ENCODE measurements around the gene RSPH3. TPM values are rescaled to one million over a fixed set of nuclear protein-coding genes. Genes with fewer than 3 reads are reported as not detected.
"Not testable (repeated sequence)": the region's sequence is repeated elsewhere in the genome, so short reads cannot be mapped to it uniquely, and the experiment has no call there.

The RSPH3 gene
- total RNA-seq, 2 donors from 2014 or later: 4.7 to 7.8 TPM

DNA sequence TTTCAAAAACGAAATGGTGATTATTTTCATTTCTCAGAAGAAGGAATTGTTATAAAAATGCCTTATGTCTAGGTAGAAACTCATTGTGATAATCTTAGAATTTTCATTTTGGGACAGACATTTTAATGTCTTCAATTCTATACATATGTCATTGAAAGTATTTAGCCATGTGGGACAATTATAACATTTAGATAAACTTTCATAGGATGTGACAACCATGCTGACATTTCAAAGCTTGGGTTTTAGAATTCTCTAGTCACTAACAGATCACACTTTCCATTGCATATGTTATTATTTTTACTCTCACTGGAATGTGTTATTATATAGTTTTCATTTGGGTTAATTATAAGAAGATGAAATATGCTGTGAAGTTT is 39.9 kb upstream of the RSPH3 start:
- Histone ChIP-seq H3K9me3 (no peaks in the 10 kb centered on the region), H3K27me3 (replicated peaks; ENCODE audit: insufficient read depth) (no peaks in the 10 kb centered on the region), H3K4me3 (no peak overlapping the region), H3K4me1 (ENCODE audit: control insufficient read depth in 1 of 2, low read depth in 2 of 2) (peaks cover 4 to 16% of the 10 kb centered on the region in 2 donors), H3K27ac (peak overlapping the region in 1 of 2 donors; percentile 32), H3K36me3 (no peaks in the 10 kb centered on the region)
- DNase-seq (ENCODE audit: low spot score): no peak
- TF ChIP-seq, protein P1, sequence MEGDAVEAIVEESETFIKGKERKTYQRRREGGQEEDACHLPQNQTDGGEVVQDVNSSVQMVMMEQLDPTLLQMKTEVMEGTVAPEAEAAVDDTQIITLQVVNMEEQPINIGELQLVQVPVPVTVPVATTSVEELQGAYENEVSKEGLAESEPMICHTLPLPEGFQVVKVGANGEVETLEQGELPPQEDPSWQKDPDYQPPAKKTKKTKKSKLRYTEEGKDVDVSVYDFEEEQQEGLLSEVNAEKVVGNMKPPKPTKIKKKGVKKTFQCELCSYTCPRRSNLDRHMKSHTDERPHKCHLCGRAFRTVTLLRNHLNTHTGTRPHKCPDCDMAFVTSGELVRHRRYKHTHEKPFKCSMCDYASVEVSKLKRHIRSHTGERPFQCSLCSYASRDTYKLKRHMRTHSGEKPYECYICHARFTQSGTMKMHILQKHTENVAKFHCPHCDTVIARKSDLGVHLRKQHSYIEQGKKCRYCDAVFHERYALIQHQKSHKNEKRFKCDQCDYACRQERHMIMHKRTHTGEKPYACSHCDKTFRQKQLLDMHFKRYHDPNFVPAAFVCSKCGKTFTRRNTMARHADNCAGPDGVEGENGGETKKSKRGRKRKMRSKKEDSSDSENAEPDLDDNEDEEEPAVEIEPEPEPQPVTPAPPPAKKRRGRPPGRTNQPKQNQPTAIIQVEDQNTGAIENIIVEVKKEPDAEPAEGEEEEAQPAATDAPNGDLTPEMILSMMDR (IDR thresholded peaks at IDR 0.05): no peak
- ATAC-seq (ENCODE audit: insufficient number of reproducible peaks, low FRiP score, low read depth): no peak

DNA sequence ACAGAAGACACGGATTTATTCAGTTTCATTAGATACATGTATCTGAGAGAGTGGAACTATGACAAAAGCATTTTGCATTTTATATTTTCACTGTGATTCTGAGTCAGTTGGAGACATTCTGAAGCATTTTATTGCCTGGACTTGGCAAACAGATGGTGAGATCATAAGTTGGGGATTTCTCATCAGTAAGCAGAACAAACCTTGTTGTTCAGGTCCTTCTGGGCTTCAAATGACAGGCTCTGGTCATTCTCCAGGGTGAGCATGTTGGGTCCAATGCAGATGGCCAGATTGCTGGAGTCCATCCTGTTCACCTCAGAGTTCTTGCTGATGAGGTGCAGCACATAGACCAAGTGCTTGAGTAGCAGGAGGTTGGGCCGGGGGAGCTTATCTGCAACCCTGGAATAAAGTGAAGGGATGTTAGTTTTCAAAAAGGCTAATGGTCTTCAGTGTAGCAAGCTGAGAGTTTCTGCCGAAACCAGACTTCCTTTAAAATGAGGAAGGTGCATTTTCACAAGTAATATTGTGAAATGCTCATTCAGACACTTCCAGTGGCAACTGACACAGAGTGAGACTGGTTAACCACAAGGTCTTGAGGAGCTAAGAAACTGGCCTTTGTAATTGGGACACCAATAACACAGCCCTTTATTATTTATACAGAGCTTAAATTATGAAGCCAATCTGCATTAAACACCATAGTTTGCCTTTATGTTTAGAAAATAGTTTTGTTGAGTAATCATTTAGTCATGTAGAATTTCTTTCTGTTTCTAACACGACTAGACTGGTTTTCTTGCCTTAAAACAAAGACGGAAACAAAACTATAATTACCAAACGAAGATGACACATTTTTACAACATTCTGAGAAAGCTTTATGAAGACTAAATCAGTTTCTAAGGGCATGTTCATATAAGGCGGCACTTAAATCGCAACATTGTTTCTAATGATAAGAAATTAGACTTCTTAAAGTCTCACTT is 39.2 kb upstream of the RSPH3 start:
- Histone ChIP-seq H3K27me3 (replicated peaks; ENCODE audit: insufficient read depth) (no peaks in the 10 kb centered on the region), H3K4me1 (ENCODE audit: control insufficient read depth in 1 of 2, low read depth in 2 of 2) (peaks cover 4 to 16% of the 10 kb centered on the region in 2 donors), H3K9me3 (no peaks in the 10 kb centered on the region), H3K27ac (peak overlapping the region in 1 of 2 donors; percentile 32), H3K36me3 (no peaks in the 10 kb centered on the region), H3K4me3 (peak overlapping the region; percentile 21)
- DNase-seq (ENCODE audit: low spot score) (no peak), ATAC-seq (ENCODE audit: insufficient number of reproducible peaks, low FRiP score, low read depth) (no peak)
- TF ChIP-seq, protein P1 (IDR thresholded peaks at IDR 0.05): no peak

DNA sequence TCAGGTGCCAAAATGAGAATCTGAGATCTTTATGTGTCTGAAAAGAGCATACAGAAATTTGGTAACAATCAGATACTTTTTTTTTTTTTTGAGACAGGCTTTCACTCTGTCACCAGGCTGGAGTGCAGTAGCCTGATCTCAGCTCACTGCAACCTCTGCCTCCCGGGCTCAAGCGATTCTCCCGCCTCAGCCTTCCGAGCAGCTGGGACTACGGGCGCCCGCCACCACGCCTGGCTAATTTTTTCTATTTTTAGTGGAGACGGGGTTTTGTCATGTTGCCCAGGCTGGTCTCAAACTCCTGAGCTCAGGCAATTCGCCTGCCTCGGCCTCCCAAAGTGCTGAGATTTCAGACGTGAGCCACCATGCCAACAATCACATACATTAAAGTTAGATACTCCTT is 38.3 kb upstream of the RSPH3 start:
- not testable (repeated sequence) for H3K27me3 ChIP-seq (replicated peaks; ENCODE audit: insufficient read depth); H3K36me3 ChIP-seq; DNase-seq (ENCODE audit: low spot score); H3K4me3 ChIP-seq; ATAC-seq (ENCODE audit: insufficient number of reproducible peaks, low FRiP score, low read depth); H3K9me3 ChIP-seq
- Histone ChIP-seq H3K27ac (peak overlapping the region in 1 of 2 donors; percentile 18), H3K4me1 (ENCODE audit: control insufficient read depth in 1 of 2, low read depth in 2 of 2) (peaks cover 4 to 16% of the 10 kb centered on the region in 2 donors)

DNA sequence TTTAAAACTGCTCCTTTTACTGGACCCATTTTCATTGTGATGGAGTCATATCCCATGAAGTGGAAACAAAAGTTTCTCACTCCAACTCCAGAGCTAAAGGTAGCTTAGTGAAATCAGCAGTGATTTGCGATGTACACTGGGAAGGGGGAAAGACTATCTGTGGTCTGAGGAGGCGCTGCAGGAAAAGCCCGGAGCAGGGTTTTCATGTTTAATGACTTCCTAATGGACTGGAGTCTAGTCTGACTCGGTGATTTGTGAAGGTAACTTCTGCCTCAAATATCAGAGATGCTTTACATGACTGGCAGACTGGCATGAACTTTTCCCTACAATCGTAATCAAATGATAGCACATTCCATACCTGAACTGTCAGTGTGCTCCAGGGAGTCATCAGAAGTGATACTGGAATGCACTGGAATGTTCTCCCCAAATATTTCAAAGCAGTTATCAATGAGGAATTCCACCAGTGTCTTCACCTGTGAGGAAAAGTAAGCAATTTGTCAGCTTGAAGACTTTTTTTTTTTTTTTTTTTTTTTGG is 37.8 kb upstream of the RSPH3 start:
- Histone ChIP-seq H3K4me3 (no peak overlapping the region), H3K27me3 (replicated peaks; ENCODE audit: insufficient read depth) (no peaks in the 10 kb centered on the region), H3K9me3 (no peaks in the 10 kb centered on the region), H3K4me1 (ENCODE audit: control insufficient read depth in 1 of 2, low read depth in 2 of 2) (peaks cover 4 to 16% of the 10 kb centered on the region in 2 donors), H3K36me3 (no peaks in the 10 kb centered on the region), H3K27ac (no peak overlapping the region)
- ATAC-seq (ENCODE audit: insufficient number of reproducible peaks, low FRiP score, low read depth) (no peak), DNase-seq (ENCODE audit: low spot score) (no peak)
- TF ChIP-seq, protein P1 (IDR thresholded peaks at IDR 0.05): no peak

DNA sequence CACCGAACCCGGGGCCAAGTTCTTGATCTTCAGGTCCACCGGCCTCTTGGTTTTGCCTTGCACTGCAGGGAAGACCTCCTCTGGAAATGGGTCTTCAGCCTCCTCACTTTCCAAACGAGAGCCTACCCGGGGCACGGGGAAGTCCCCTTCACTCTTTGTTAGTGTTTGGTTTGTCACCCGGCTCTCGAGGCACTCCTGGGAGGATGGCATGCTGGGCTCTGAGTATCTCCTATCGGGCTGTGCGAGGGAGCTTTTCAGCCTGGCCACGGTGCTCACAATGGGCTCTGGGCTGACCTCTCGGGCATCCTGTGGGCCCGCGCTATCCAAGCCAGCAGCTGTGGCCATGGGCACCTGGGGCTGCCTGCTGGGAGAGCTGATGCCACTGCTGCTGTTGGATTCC is 36.7 kb upstream of the RSPH3 start:
- no peaks in the 10 kb centered on the region for H3K36me3 ChIP-seq
- DNase-seq (ENCODE audit: low spot score): no peak
- TF ChIP-seq, protein P1 (IDR thresholded peaks at IDR 0.05): no peak

More for the DNA sequence above, 36.7 kb upstream of the RSPH3 start:
- no peak overlapping the region for H3K4me3 ChIP-seq
- H3K27me3 ChIP-seq (replicated peaks; ENCODE audit: insufficient read depth): no peaks in the 10 kb centered on the region
- no peak overlapping the region for H3K27ac ChIP-seq
- no peaks in the 10 kb centered on the region for H3K9me3 ChIP-seq
- peaks cover 4 to 16% of the 10 kb centered on the region in 2 donors for H3K4me1 ChIP-seq (ENCODE audit: control insufficient read depth in 1 of 2, low read depth in 2 of 2)
- ATAC-seq (ENCODE audit: insufficient number of reproducible peaks, low FRiP score, low read depth): no peak
